Ascending aorta (tissue), 2 donors: ENCODE data around the gene RDH14. TPM values are rescaled to one million over a fixed set of nuclear protein-coding genes. Genes with fewer than 3 reads are reported as not detected.

Experiments used
- DNase-seq, 2 donors: peaks; one replicate each; pipeline ENCODE4 v3.0.0-alpha.2; 2019; ENCODE audit warnings: low spot score in 2 of 2
- H3K27ac ChIP-seq, 2 donors: fragments of 200-600 bp; sonication (generic); one replicate each; pipeline ENCODE4 v1.5.1; 2016 to 2017; ENCODE audit warnings: mild to moderate bottlenecking in 1 of 2
- H3K27me3 ChIP-seq: fragments of 200-600 bp; sonication (generic); one replicate; pipeline ENCODE4 v1.5.1; 2017
- H3K36me3 ChIP-seq, 2 donors: fragments of 200-600 bp; sonication (generic); one replicate each; pipeline ENCODE4 v1.5.1; 2016
- H3K4me1 ChIP-seq, 2 donors: fragments of 200-600 bp; sonication (generic); one replicate each; pipeline ENCODE4 v1.5.1; 2016 to 2017; ENCODE audit warnings: mild to moderate bottlenecking in 1 of 2
- H3K4me3 ChIP-seq, 2 donors: fragments of 200-600 bp; sonication (generic); one replicate each; pipeline ENCODE4 v1.5.1; 2016 to 2017; ENCODE audit warnings: mild to moderate bottlenecking in 1 of 2
- H3K9me3 ChIP-seq, 2 donors: fragments of 200-600 bp; sonication (generic); one replicate each; pipeline ENCODE4 v1.5.1; 2016
- CTCF ChIP-seq, 3 experiments: fragments of 200-600 bp in 2 of 3; fragments of 450-650 bp in 1 of 3; sonication (generic) in 2 of 3; IDR thresholded peaks; one replicate each; pipeline ENCODE4 v1.5.1; 2016 to 2019; ENCODE audit warnings: antibody characterized with exemption in 3 of 3, mild to moderate bottlenecking in 1 of 3, moderate library complexity in 1 of 3
- intact Hi-C: fragments of 100-400 bp; cut with DNase I; formaldehyde crosslinking; loops from one replicate; pipeline ENCODE4 v1.15.1; 2023
- total RNA-seq: library from RNA; depleted of rRNA; stranded (reverse); fragments of >200 nt; gene quantifications from one replicate; pipeline ENCODE4 v1.1.0, GENCODE V29; 2016

The RDH14 gene
- total RNA-seq, 1 donor from 2014 or later = 51.2 TPM

GRCh38 chr2:18596993-18597392, 36.5 kb upstream of the RDH14 start:
- Histone ChIP-seq H3K4me3 (no peak overlapping the region), H3K4me1 (peaks cover 0 to 4% of the 10 kb centered on the region in 2 donors), H3K27me3 (no peaks in the 10 kb centered on the region), H3K27ac (no peak overlapping the region), H3K9me3 (no peaks in the 10 kb centered on the region), H3K36me3 (no peaks in the 10 kb centered on the region)
- TF ChIP-seq CTCF (IDR thresholded peaks at IDR 0.05) = no peak
- intact Hi-C loops = no loop called here
- no peak for DNase-seq

- no peaks in the 10 kb centered on the region for H3K4me1 ChIP-seq
- intact Hi-C loops = no loop called here
- no peak for DNase-seq
- no peaks in the 10 kb centered on the region for H3K9me3 ChIP-seq
- no peak for TF ChIP-seq CTCF (IDR thresholded peaks at IDR 0.05)
- no peaks in the 10 kb centered on the region for H3K36me3 ChIP-seq
- H3K4me3 ChIP-seq = no peak overlapping the region
- no peaks in the 10 kb centered on the region for H3K27me3 ChIP-seq
- H3K27ac ChIP-seq = no peak overlapping the region
These were observed 33.0 kb upstream of the RDH14 start for GRCh38 chr2:18593496-18593895.

- DNase-seq = no peak
- intact Hi-C loops = no loop called here
- no peak for TF ChIP-seq CTCF (IDR thresholded peaks at IDR 0.05)
- Histone ChIP-seq H3K27me3 (no peaks in the 10 kb centered on the region), H3K27ac (no peak overlapping the region), H3K36me3 (no peaks in the 10 kb centered on the region), H3K9me3 (no peaks in the 10 kb centered on the region), H3K4me1 (no peaks in the 10 kb centered on the region), H3K4me3 (no peak overlapping the region)
These were observed 31.9 kb upstream of the RDH14 start for GRCh38 chr2:18592372-18592771.

- no peaks in the 10 kb centered on the region for H3K36me3 ChIP-seq
- TF ChIP-seq CTCF (IDR thresholded peaks at IDR 0.05) = no peak
- no peak within 1 kb of the TSS for H3K27ac ChIP-seq
- DNase-seq = no peak
- intact Hi-C loops = no loop called here
- no peak within 1 kb of the TSS for H3K4me3 ChIP-seq
- no peaks in the 10 kb centered on the region for H3K4me1 ChIP-seq
- no peaks in the 10 kb centered on the region for H3K9me3 ChIP-seq
- no peaks in the 10 kb centered on the region for H3K27me3 ChIP-seq
These were observed 28.9 kb upstream of the RDH14 start, which contains the start of gene NT5C1B for GRCh38 chr2:18589354-18589753. Gene NT5C1B (minus strand): TSS chr2:18589569. CDS start chr2:18589468, 101 bp downstream.

GRCh38 chr2:18588802-18589201, 28.3 kb upstream of the RDH14 start:
- no peaks in the 10 kb centered on the region for H3K4me1 ChIP-seq
- no peaks in the 10 kb centered on the region for H3K27me3 ChIP-seq
- H3K9me3 ChIP-seq = no peaks in the 10 kb centered on the region
- intact Hi-C loops = no loop called here
- no peak overlapping the region for H3K4me3 ChIP-seq
- H3K27ac ChIP-seq = no peak overlapping the region
- H3K36me3 ChIP-seq = no peaks in the 10 kb centered on the region
- DNase-seq = no peak
- TF ChIP-seq CTCF (IDR thresholded peaks at IDR 0.05) = no peak

GRCh38 chr2:18588049-18588448, 27.6 kb upstream of the RDH14 start:
- intact Hi-C loops = no loop called here
- no peaks in the 10 kb centered on the region for H3K9me3 ChIP-seq
- no peaks in the 10 kb centered on the region for H3K27me3 ChIP-seq
- no peaks in the 10 kb centered on the region for H3K36me3 ChIP-seq
- DNase-seq = no peak
- no peak overlapping the region for H3K4me3 ChIP-seq
- TF ChIP-seq CTCF (IDR thresholded peaks at IDR 0.05) = no peak
- no peak overlapping the region for H3K27ac ChIP-seq
- H3K4me1 ChIP-seq = no peaks in the 10 kb centered on the region
